ENCODE data around the gene GALNT14. TPM values are rescaled to one million over a fixed set of nuclear protein-coding genes. Genes with fewer than 3 reads are reported as not detected.

The GALNT14 gene
- total and polyA plus RNA-seq, 2 of the 8 experiments (the other 6 are each of a cell fraction or from before 2014, with no cell fraction given) = 13.0 to 13.7 TPM

DNA sequence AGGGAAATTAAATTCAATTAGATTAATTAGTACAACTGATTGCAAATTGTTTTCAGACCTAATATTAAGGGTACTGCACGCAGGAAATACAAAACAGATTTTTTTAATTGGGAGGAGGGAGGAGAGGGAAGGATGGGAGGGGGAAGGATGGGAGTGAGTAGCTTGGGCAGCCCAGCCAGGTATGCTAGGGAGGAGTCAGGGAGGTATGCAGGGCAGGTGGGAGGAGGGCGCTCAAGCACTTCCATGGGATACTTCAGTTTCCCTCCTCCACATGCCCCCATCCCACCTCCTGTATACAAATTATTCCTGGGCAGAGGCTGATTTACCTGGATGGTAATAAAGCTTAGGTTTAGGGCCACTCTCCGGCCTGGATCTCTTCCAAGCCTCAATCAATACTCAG lies 254.4 kb downstream of the GALNT14 start:
- Histone ChIP-seq H3K27me3 (replicated peaks in 1 of 4; ENCODE audit: control insufficient read depth in 3 of 4, extremely low read depth in 1 of 4, insufficient read depth in 3 of 4, low read length in 3 of 4) (no peaks in the 10 kb centered on the region), H4K20me1 (replicated peaks in 1 of 2; ENCODE audit: control insufficient read depth in 1 of 2, insufficient read depth in 2 of 2, low read length in 2 of 2) (no peaks in the 10 kb centered on the region), H3K56ac (replicated peaks; ENCODE audit: insufficient read length, low read depth, low read length) (no peak overlapping the region), H3K4me2 (ENCODE audit: insufficient read depth in 1 of 2, low read depth in 2 of 2, low read length in 2 of 2) (no peak overlapping the region), H2BK15ac (ENCODE audit: low read length) (no peak overlapping the region), H3K79me1 (ENCODE audit: low read depth, low read length) (no peaks in the 10 kb centered on the region), H4K5ac (ENCODE audit: insufficient read length, low read depth, low read length) (no peak overlapping the region), H4K91ac (replicated peaks; ENCODE audit: insufficient read length, low read length) (no peak overlapping the region), H3K4me3 (ENCODE audit: extremely low read depth in 1 of 4, insufficient read depth in 2 of 4, low read depth in 3 of 4, low read length in 4 of 4) (no peak overlapping the region), H3K14ac (ENCODE audit: insufficient read length) (no peak overlapping the region), H2BK20ac (ENCODE audit: low read length) (no peak overlapping the region), H3K4me1 (replicated peaks in 1 of 4; ENCODE audit: control insufficient read depth in 3 of 4, insufficient read depth in 4 of 4, low read length in 3 of 4) (peaks cover 2 to 15% (median 8%) of the 10 kb centered on the region in 4 experiments; a peak in 5 of 7 replicates), H3K23ac (ENCODE audit: insufficient read length) (no peak overlapping the region), H3K23me2 (ENCODE audit: low read depth, low read length) (no peaks in the 10 kb centered on the region), H3K9me3 (ENCODE audit: insufficient read depth in 2 of 2, low read depth in 1 of 2, low read length in 1 of 2) (0 out of 4 replicates have a peak, but pooled peaks cover 5 to 7% of the 10 kb centered on the region in 2 experiments), H3K79me2 (ENCODE audit: control insufficient read depth in 1 of 2, insufficient read depth in 2 of 2, low read length in 2 of 2) (no peaks in the 10 kb centered on the region), H3K36me3 (ENCODE audit: control insufficient read depth in 2 of 4, insufficient read depth in 4 of 4, low read length in 3 of 4) (no peaks in the 10 kb centered on the region), H2BK12ac (ENCODE audit: low read depth, low read length) (no peak overlapping the region), H3K4ac (replicated peaks; ENCODE audit: insufficient read length, low read depth, low read length) (no peak overlapping the region), H3K27ac (ENCODE audit: low read depth, low read length) (no peak overlapping the region), H2AK5ac (ENCODE audit: low read depth, low read length) (no peak overlapping the region), H2AFZ (ENCODE audit: low read length) (no peak overlapping the region), H4K8ac (ENCODE audit: extremely low read depth, insufficient read depth, low read length) (no peak overlapping the region), H2BK120ac (replicated peaks; ENCODE audit: low read depth, low read length) (no peak overlapping the region), H3K9ac (replicated peaks in 1 of 4; ENCODE audit: extremely low read depth in 1 of 4, low read depth in 3 of 4, low read length in 3 of 4) (no peak overlapping the region), H2BK5ac (ENCODE audit: low read depth, low read length) (no peak overlapping the region), H3K18ac (ENCODE audit: extremely low read depth, low read length) (no peak overlapping the region)
- CTCF ChIA-PET (ENCODE audit: partially characterized antibody) = interaction anchor here (0.6 to 4.7 kb wide), 17 partner anchors 12 to 310 kb away, joined by 3 to 36 read pairs (median 5); no protein-coding TSS in a partner anchor
- 75% methylated on average over 3 of the region's 3 CpGs; no CpG with 5 or more reads in 1 of the 2 experiments for WGBS, 2 experiments (ENCODE audit: extremely low coverage in 1 of 2, insufficient coverage in 1 of 2, insufficient read length in 1 of 2, insufficient replicate concordance in 2 of 2, low coverage in 1 of 2, low lambda C conversion rate in 2 of 2, missing lambda C conversion rate in 1 of 2)
- FAIRE-seq (no peak), DNase-seq (ENCODE audit: low read depth in 1 of 2, low spot score in 2 of 2) (no peak)
- POLR2A ChIA-PET (ENCODE audit: partially characterized antibody) = interaction anchor here (1.4 kb wide), 1 partner anchor 10 kb away, joined by 4 read pairs; no protein-coding TSS in a partner anchor
- TF ChIP-seq RAD21 (IDR thresholded peaks at IDR 0.05 in 1 of 2, conservative IDR thresholded peaks at IDR 0.05 in 1 of 2; ENCODE audit: low read depth in 2 of 2, low read length in 2 of 2) (no peak), ZNF274 (IDR thresholded peaks at IDR 0.05; ENCODE audit: borderline replicate concordance, extremely low read depth, low read length) (no peak), CTCF (IDR thresholded peaks at IDR 0.05; ENCODE audit: control extremely low read depth in 1 of 3, insufficient read depth in 1 of 3, low read depth in 1 of 3, low read length in 3 of 3) (no peak), RFX5 (IDR thresholded peaks at IDR 0.05; ENCODE audit: borderline replicate concordance, low read depth, low read length) (no peak), PHF8 (conservative IDR thresholded peaks at IDR 0.05; ENCODE audit: low read depth, low read length) (no peak), RXRA (IDR thresholded peaks at IDR 0.05; ENCODE audit: insufficient read depth, low read depth, low read length) (no peak), SAP30 (IDR thresholded peaks at IDR 0.05; ENCODE audit: insufficient read depth, insufficient replicate concordance, low read length) (no peak), NRF1 (IDR thresholded peaks at IDR 0.05; ENCODE audit: low read depth, low read length) (no peak), CHD1 (IDR thresholded peaks at IDR 0.05; ENCODE audit: low read depth, low read length) (no peak), TBP (IDR thresholded peaks at IDR 0.05; ENCODE audit: low read depth, low read length) (no peak), CEBPB (IDR thresholded peaks at IDR 0.05; ENCODE audit: low read depth, low read length) (no peak)

Data from H1 (cell line).